MCF 10A (cell line): ENCODE data around the gene MITF. TPM values are rescaled to one million over a fixed set of nuclear protein-coding genes. Genes with fewer than 3 reads are reported as not detected.

Experiments used
- BruUV-seq: library from RNA; stranded (reverse); fragments of 400-500 nt; replicated peaks from 2 replicates; lab custom pipeline; 2021; lab: Mats Ljungman, UMichigan
- CTCF ChIA-PET: fragments of 300-600 bp; sonication (Branson Sonifier 250); formaldehyde crosslinking; extraction: SDS; loops from one replicate; lab custom pipeline; 2021; ENCODE audit warnings: antibody characterized with exemption, inconsistent platforms; lab: Yijun Ruan, JAX
- POLR2A ChIA-PET: fragments of 300-600, 350-650 bp; sonication (Branson Sonifier 250); formaldehyde crosslinking; extraction: SDS; loops from one replicate; lab custom pipeline; 2020; ENCODE audit warnings: antibody characterized with exemption, inconsistent platforms; lab: Yijun Ruan, JAX
- DNase-seq: peaks from one replicate; pipeline ENCODE4 v3.0.0-alpha.2; 2018; ENCODE audit not compliant: unreplicated experiment
- H3K27ac Mint-ChIP-seq: one replicate; pipeline ENCODE4 v1.8.0; 2022; ENCODE audit warnings: mild to moderate bottlenecking, low read depth, mixed read lengths; ENCODE audit not compliant: unreplicated experiment
- H3K27me3 Mint-ChIP-seq: one replicate; pipeline ENCODE4 v1.8.0; 2022; ENCODE audit warnings: mixed read lengths; ENCODE audit not compliant: insufficient read depth, unreplicated experiment
- H3K36me3 Mint-ChIP-seq: one replicate; pipeline ENCODE4 v1.8.0; 2022; ENCODE audit warnings: mild to moderate bottlenecking, moderate library complexity, mixed read lengths; ENCODE audit not compliant: insufficient read depth, unreplicated experiment
- H3K4me1 Mint-ChIP-seq: one replicate; pipeline ENCODE4 v1.8.0; 2022; ENCODE audit warnings: mixed read lengths; ENCODE audit not compliant: insufficient read depth, unreplicated experiment
- H3K4me3 Mint-ChIP-seq: one replicate; pipeline ENCODE4 v1.8.0; 2022; ENCODE audit warnings: mild to moderate bottlenecking, moderate library complexity, mixed read lengths; ENCODE audit not compliant: unreplicated experiment
- H3K9me3 Mint-ChIP-seq: one replicate; pipeline ENCODE4 v1.8.0; 2022; ENCODE audit warnings: mixed read lengths; ENCODE audit not compliant: unreplicated experiment
- CTCF ChIP-seq: fragments of 200-600 bp; IDR thresholded peaks from one replicate; pipeline ENCODE4 v1.8.0; 2022; ENCODE audit warnings: antibody characterized with exemption, mild to moderate bottlenecking; ENCODE audit not compliant: unreplicated experiment
- intact Hi-C: fragments of 100-400 bp; cut with micrococcal nuclease; formaldehyde crosslinking; loops from 2 replicates; pipeline ENCODE4 v1.14.1; 2022
- total RNA-seq: library from RNA; stranded (reverse); gene quantifications from 2 replicates; pipeline ENCODE4 v1.2.3, GENCODE V29; 2022

The MITF gene
- total RNA-seq, 1 experiment from 2014 or later, result 16.1 TPM

- intact Hi-C loops, result no loop called here
- no peak for TF ChIP-seq CTCF
- DNase-seq, result no peak
- no TSS peak for BruUV-seq
- Mint-ChIP-seq H3K27me3 (no peaks in the 10 kb centered on the region), H3K36me3 (no peaks in the 10 kb centered on the region), H3K27ac (no peak overlapping the region), H3K4me1 (no peaks in the 10 kb centered on the region), H3K9me3 (no peaks in the 10 kb centered on the region), H3K4me3 (no peak overlapping the region)
- ChIA-PET POLR2A (no interaction called here), CTCF (interaction anchor here (0.8 kb wide), 1 partner anchor 54 kb away, joined by 3 read pairs; no protein-coding TSS in a partner anchor)
Observed at GRCh38 chr3:69746119-69746518, 6.9 kb downstream of the MITF start.

GRCh38 chr3:69747511-69748258 lies 8.4 kb downstream of the MITF start:
- Mint-ChIP-seq H3K9me3 (peaks cover 8% of the 10 kb centered on the region), H3K36me3 (no peaks in the 10 kb centered on the region), H3K27me3 (no peaks in the 10 kb centered on the region), H3K27ac (no peak overlapping the region), H3K4me3 (no peak overlapping the region), H3K4me1 (no peaks in the 10 kb centered on the region)
- ChIA-PET POLR2A (interaction anchor here (0.7 kb wide), 1 partner anchor 9 kb away, joined by 3 read pairs; the partner anchor contains the start of gene MITF), CTCF (interaction anchor here (0.7 to 1.7 kb wide), 4 partner anchors 32 to 57 kb away, joined by 3 to 5 read pairs (median 3); no protein-coding TSS in a partner anchor)
- TF ChIP-seq CTCF, result no peak
- no TSS peak for BruUV-seq
- intact Hi-C loops, result no loop called here
- no peak for DNase-seq

- no peak for TF ChIP-seq CTCF
- no peaks in the 10 kb centered on the region for H3K36me3 Mint-ChIP-seq
- CTCF ChIA-PET, result interaction anchor here (0.6 to 1.8 kb wide), 4 partner anchors 9 to 58 kb away, joined by 3 to 5 read pairs (median 4); partner anchors contain the start of gene MITF
- BruUV-seq, result no TSS peak
- no peaks in the 10 kb centered on the region for H3K27me3 Mint-ChIP-seq
- H3K9me3 Mint-ChIP-seq, result peaks cover 8% of the 10 kb centered on the region
- intact Hi-C loops, result no loop called here
- no peak overlapping the region for H3K4me3 Mint-ChIP-seq
- no peak overlapping the region for H3K27ac Mint-ChIP-seq
- no peaks in the 10 kb centered on the region for H3K4me1 Mint-ChIP-seq
- DNase-seq, result no peak
- POLR2A ChIA-PET, result interaction anchor here (1.9 kb wide), 1 partner anchor 10 kb away, joined by 11 read pairs; the partner anchor contains the start of gene MITF
Observed at GRCh38 chr3:69748503-69748902, 9.2 kb downstream of the MITF start.

GRCh38 chr3:69749461-69749860 lies 10.2 kb downstream of the MITF start:
- no peaks in the 10 kb centered on the region for H3K4me1 Mint-ChIP-seq
- H3K9me3 Mint-ChIP-seq, result peaks cover 8% of the 10 kb centered on the region
- ChIA-PET POLR2A (interaction anchor here (1.0 to 1.9 kb wide), 3 partner anchors 11 to 660 kb away, joined by 3 to 11 read pairs (median 3); partner anchors contain the start of gene MITF), CTCF (interaction anchor here (0.7 to 1.8 kb wide), 4 partner anchors 10 to 1515 kb away, joined by 3 to 5 read pairs (median 4); partner anchors contain the start of gene MITF)
- no peaks in the 10 kb centered on the region for H3K36me3 Mint-ChIP-seq
- DNase-seq, result no peak
- intact Hi-C loops, result no loop called here
- TF ChIP-seq CTCF, result no peak
- no TSS peak for BruUV-seq
- H3K27ac Mint-ChIP-seq, result no peak overlapping the region
- no peaks in the 10 kb centered on the region for H3K27me3 Mint-ChIP-seq
- no peak overlapping the region for H3K4me3 Mint-ChIP-seq
